ENCODE results near the gene AANAT.
A peak's percentile ranks its signal among the peaks of the same experiment; 100 is the strongest.
"Not testable (repeated sequence)": the region's sequence is repeated elsewhere in the genome, so short reads cannot be mapped to it uniquely, and the experiment has no call there.

The AANAT gene

GRCh38 chr17:76502341-76503211 lies 35.2 kb downstream of the AANAT start:
- no peak for DNase-seq (ENCODE audit: extremely low read depth in 1 of 2, low read depth in 1 of 2)

- DNase-seq (ENCODE audit: extremely low read depth in 1 of 2, low read depth in 1 of 2) = no peak
Observed at GRCh38 chr17:76504117-76504516, 36.7 kb downstream of the AANAT start.

GRCh38 chr17:76506408-76507345 lies 39.3 kb downstream of the AANAT start:
- DNase-seq (ENCODE audit: extremely low read depth in 1 of 2, low read depth in 1 of 2) = peak; percentile 69 to 73

GRCh38 chr17:76508472-76509063 lies 41.2 kb downstream of the AANAT start:
- DNase-seq (ENCODE audit: extremely low read depth in 1 of 2, low read depth in 1 of 2) = not testable (repeated sequence)

GRCh38 chr17:76510831-76511244 lies 43.4 kb downstream of the AANAT start:
- DNase-seq (ENCODE audit: extremely low read depth in 1 of 2, low read depth in 1 of 2) = no peak

- no peak for DNase-seq (ENCODE audit: extremely low read depth in 1 of 2, low read depth in 1 of 2)
Observed at GRCh38 chr17:76511668-76512365, 44.4 kb downstream of the AANAT start.

- no peak for DNase-seq (ENCODE audit: extremely low read depth in 1 of 2, low read depth in 1 of 2)
Observed at GRCh38 chr17:76512366-76513305, 45.2 kb downstream of the AANAT start.

- no peak for DNase-seq (ENCODE audit: extremely low read depth in 1 of 2, low read depth in 1 of 2)
Observed at GRCh38 chr17:76513306-76513692, 45.9 kb downstream of the AANAT start.

- DNase-seq (ENCODE audit: extremely low read depth in 1 of 2, low read depth in 1 of 2) = not testable (repeated sequence)
Observed at GRCh38 chr17:76514355-76514754, 47.0 kb downstream of the AANAT start.

GRCh38 chr17:76515274-76515949 lies 48.0 kb downstream of the AANAT start:
- peak; percentile 76 to 92 for DNase-seq (ENCODE audit: extremely low read depth in 1 of 2, low read depth in 1 of 2)

GRCh38 chr17:76517638-76518038 lies 50.2 kb downstream of the AANAT start:
- DNase-seq (ENCODE audit: extremely low read depth in 1 of 2, low read depth in 1 of 2) = no peak

GRCh38 chr17:76519048-76519966 lies 51.9 kb downstream of the AANAT start:
- DNase-seq (ENCODE audit: extremely low read depth in 1 of 2, low read depth in 1 of 2) = no peak
